HG03469 (cell line): ENCODE data around the gene SLC12A9.
"Not testable (repeated sequence)": the region's sequence is repeated elsewhere in the genome, so short reads cannot be mapped to it uniquely, and the experiment has no call there.

ENCODE experiments used
- ATAC-seq: cut with Tn5 transposase; IDR thresholded peaks from one replicate; pipeline ENCODE4 v1.9.1; 2021; ENCODE audit warnings: mild to moderate bottlenecking, moderate library complexity, moderate number of reproducible peaks; ENCODE audit not compliant: unreplicated experiment

Gene SLC12A9

DNA sequence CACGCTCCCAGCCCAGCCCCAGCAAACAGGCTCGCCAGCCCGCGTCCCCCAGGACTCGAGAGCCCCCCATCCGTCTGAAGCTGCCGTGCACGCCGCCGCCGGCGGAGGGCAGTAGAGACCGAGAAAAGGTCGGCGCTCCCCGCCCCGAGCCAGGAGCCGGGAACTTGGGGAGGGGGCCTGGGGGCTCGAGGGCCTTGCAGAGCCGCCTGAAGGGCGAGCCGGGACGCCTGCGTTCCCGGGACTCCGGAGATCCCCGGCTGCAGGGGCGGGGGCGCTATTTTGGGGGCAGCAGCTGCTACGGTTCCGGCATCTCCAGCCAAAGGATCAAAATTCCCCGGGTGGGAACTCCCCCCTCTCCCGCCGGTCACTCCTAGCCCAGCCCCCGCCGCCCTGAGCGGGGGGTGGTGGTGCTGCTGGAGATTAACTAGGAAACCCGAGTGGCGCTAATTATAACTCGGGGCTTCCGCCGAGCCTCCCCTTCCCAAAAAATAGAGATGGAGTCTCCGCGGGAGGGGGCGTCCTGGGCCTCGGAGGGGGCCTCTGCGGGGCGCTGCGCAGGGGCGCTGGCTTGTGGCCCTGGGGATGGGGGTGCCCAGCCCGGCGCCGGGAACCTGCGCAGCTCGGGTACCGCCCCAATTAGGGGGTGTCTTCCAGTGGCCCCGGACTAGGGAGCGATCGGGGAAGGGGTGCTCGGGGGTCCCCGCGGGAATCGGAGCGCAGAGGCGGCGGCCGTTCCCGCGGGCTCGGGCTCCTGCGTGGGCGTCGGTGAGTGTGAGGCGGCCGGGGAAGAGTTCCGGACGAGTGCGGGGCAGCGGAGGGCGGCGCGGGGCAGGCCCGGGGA lies 42.6 kb downstream of the SLC12A9 start:
- ATAC-seq = no peak

DNA sequence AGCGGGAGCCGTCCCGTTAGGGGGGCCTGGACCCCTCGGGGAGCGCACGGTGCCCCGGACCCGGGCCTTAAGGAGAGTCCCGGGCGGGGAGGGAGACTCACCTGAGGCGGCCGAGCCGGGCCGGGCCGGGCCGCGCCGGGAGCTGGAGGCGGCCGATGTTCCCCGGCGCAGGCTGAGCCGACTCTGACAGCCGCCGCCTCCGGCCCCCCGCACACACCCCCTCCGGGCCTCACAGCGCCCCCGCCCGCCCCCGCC lies 43.1 kb downstream of the SLC12A9 start, which contains the start of gene ACHE:
Gene ACHE, minus strand, starts transcription at position 188 of the 255 bp plus-strand sequence. CDS start 1,656 bp downstream, outside the sequence.
- no peak for ATAC-seq

DNA sequence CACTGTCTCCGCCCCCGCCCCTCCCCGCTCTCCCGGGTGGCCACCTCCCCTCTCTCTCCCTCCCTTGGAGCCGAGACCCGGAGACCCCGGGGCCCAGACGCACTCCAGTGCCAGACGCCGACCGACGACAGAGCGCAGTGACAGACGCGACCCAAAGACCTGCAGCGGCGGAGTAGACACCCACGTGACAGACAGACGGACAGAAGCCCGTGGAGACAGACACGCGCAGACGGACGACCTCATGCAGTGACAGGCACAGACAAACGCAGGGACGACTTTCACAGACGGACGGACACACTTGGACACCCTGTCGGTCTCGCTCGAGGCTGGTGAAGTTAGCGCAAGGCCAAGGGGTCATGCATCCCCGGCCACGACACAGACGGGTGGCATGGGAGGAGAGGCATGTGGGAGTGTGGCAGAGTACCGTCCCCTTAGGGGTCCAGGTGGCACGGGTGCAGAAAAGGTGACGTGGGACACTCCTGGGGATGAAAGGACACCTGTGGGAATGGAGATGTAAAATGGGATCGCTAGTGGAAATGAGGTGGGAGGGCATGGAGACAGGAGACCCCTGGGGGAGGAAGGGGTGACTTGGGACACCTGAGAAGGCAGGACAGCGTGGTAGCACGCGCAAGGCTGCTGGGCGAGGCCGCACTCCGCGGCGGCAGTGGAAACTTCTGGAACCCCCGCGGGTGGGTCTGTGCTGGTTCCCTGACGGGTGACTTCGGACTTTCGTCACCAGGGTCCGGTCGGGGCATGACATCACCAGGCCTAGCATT lies 43.6 kb downstream of the SLC12A9 start:
- ATAC-seq = no peak

DNA sequence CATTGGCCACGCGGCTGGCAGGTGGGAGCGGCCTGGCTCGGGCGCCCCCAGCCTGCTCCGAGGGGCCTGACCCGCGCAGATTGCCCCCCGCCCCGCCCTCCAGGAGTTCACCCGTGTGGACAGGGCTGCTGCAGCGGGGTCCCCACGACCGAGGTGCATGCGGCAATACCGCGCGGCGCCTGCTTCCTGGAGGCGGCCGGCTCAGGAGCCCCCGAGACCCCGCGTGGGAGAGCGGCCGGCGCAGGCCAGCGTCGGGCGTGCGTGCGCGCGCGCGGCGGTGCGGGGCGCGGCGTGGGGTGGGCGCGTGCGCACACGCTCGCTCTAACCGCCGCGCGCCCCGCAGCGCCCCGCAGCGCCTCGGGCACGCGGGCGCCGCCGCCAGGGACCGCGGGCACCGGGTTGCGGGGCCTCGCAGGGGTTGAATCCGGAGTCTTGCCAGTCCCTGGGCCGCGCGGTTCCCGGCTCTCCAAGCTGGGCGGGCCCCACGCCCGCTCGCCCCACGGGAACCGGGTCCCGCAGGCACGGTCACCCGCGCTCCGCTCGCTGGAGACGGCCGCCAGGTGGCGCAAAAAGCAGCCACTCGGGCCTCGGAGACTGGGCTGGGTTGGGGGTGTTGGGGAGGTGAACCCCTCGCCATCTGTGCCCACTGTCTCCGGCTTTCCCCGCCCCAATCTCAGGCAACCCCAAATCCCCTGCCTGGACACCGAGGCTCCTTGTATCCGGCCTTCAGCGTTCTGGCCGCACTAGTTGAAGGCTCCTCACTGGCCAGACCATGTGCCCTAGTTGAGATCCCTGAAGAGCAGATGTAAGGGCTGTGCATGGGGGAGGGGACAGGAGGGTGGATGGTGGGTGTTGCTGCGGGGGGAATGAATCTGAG lies 44.5 kb downstream of the SLC12A9 start:
- ATAC-seq = no peak

DNA sequence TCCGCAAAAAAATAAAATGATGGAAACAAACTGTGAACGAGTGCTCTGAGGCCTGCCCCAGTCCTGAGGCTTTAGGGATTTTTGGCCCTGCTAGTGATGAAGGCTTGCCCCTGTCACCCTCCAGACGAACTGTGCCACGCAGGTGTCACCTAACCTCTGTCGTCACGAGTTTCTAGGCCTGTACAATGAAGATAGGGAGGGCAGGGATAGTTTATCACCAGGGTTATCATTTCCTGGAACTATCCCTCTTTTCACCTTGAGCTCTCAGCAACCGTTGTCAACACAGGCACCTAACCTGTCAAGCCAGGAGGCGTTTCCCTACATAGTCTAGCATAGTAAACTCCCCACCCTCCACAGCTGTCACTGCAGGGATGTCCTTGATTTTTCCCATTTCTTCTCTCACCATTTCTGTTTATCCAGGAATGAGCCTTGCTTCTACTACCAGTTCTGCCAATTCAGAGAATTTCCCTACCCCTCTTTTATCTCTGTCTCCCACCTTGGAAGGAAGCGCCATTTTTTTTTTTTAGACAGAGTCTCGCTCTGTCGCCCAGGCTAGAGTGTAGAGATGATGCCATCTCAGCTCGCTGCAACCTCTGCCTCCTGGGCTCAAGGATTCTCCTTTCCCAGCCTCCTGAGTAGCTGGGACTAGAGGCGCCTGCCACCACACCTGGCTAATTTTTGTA lies 45.4 kb downstream of the SLC12A9 start:
- no peak for ATAC-seq

DNA sequence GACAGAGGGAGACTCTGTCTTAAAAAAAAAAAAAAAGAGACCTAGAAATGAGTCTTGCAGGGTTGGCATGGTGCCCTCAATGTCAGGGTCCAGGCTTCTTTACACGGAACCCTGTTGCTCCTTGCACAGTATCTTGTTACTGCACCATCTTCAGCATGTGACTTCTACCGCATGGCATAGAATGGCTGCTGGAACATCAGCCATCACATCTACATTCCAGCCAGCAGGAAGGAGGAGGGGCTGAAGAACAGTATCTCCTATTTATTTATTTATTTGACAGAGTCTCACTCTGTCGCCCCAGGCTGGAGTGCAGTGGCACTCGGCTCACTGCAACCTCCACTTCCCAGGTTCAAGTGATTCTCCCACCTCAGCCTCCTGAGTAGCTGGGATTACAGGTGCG lies 46.9 kb downstream of the SLC12A9 start:
- ATAC-seq = no peak

DNA sequence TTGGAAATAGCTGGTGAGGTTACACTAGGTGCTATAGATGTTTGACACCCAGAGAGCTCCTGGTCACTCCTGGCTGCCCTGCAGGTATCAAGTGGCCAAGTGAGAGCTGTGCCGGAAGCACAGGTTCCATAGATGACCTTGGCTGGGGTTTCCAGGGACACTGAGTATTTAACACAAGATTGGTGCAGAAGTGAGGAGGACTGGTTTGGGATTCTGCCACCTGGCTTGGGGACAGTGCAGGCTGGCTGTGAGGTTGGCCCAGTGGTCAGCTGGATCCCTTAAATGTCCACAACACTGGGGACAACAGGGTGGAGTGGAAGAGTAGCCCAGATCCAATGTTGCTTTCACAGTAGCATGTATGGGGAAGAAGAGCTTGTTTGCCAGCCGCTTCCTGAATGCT lies 48.5 kb downstream of the SLC12A9 start:
- no peak for ATAC-seq

DNA sequence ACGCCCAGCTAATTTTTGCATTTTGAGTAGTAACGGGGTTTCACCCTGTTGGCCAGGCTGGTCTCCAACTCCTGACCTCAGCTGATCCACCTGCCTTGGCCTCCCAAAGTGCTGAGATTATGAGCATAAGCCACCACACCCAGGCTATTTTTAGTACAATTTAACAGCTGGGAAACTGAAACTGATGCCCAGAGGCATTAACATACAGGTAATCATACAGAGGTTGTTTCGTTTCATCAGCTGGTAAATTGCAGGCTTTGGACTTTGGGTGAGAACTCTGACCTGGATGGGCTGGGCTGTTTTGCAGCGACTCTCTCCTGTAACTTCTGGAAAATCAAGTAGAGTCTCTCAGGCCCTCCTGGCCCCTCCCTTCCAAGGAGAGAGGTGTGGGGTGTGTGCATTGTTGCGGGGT lies 49.4 kb downstream of the SLC12A9 start:
- ATAC-seq = no peak

DNA sequence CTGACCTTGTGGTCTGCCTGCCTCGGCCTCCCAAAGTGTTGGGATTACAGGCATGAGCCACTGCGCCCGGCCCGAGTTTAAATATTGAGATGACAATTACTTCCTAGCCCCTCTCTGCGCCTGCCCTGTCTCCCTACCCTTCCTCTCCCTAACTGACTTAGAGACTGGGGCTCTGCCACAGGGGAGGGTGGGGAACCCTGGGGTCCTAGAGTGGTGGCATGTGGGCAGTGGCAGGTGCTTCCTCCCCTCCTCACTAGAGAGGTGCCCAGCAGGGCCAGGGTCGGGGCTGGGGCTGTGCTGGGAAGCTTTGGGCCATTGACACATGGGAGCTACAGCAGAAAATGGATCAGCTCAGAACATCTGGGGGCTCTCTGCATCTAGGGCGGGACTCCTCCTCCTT lies 50.1 kb downstream of the SLC12A9 start:
- ATAC-seq = no peak

DNA sequence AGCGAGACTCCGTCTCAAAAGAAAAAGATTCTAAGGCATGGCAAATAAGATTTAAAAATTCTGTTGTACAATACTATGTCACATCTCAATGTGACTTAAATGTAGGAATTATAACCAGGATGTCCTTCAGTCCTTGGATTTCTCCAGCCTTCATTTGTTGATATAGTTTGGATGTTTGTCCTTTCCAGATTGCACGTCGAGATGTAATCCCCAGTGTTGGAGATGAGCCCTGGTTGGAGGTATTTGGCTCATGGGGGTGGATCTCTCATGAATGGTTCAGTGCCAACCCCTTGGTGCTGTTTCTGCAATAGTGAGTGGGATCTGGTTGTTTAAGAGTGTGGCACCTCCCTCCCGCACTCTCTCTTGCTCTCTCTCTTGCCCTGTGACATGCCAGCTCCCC lies 56.0 kb downstream of the SLC12A9 start:
- no peak for ATAC-seq

DNA sequence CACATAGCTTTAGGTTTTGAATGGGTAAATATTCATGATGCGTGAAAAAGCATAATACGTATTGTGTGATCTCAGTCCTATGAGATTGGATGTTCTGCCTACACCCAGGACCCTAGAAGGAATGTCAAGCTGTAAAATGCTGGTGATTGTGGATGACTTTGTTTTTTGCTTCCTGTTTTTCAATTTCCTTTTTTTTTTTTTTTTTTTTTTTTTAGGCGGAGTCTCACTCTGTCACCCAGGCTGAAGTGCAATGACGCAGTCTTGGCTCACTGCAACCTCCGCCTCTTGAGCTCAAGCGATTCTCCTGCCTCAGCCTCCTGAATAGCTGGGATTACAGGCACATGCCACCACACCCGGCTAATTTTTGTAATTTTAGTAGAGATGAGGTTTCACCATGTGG lies 57.9 kb downstream of the SLC12A9 start:
- not testable (repeated sequence) for ATAC-seq

DNA sequence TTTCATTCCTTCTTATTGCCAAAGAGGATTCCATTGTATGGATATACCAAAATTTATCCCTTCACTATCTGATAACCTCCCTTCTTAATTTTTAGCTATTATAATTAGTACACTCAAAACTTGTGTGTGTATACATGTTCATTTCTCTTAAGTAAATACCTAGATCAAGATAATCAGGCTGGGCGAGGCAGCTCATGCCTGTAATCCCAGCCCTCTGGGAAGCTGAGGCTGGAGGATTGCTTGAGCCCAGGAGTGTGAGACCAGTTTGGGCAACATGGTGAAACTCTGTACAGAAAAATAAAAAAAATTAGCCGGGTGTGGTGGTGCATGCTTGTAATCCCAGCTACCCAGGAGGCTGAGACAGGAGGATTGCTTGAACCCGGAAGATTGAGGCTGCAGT lies 59.0 kb downstream of the SLC12A9 start:
- ATAC-seq = no peak

DNA sequence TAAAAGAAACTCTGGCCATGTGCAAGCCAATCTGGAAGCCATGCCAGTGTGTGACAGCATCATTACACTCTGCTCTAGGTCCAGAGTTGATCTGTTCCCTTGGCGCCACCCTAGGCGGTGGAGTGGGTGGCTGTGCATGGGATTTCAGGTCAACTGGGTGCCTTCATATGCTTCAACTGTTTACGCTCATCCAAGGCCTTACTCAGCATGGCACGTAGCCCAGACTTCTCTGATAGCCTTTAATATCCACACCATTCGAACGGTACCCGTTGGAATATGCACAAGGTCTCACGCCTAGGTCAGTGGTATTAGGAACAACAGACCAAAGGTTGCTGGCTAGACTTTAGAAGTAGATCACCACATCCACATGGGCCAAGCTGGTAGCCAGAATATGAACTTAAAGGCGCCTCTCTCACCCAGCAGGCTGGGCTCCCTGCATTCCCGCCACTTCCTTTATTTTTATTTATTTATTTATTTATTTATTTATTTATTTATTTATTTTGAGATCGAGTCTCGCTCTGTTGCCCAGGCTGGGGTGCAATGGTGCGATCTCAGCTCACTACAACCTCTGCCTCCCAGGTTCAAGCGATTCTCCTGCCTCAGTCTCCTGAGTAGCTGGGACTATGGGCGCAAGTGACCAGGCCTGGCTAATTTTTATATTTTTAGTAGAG lies 61.8 kb downstream of the SLC12A9 start:
- no peak for ATAC-seq

DNA sequence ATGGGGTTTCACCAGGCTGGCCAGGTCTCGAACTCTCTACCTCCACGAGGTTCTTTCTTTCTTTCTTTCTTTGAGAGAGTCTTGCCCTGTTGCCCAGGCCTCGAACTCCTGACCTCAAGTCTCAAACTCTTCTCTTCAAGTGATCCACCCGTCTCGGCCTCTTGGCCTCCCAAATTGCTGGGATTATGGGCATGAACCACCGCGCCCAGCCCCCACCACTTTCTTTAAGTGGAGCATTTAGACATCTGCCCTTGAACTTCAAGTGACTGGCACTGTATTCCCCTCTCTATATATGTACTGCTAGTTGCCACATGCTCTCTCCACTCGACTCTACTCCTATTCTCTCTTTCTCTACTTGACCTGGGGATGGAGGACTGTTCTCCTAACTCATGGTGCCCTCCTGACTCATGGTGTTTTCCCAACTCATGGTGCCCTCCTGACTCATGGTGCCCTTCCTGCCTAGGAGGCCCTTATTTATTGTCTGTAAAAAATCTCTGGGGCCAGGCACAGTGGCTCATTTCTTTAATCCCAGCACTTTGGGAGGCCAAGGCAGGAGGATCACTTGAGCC lies 62.5 kb downstream of the SLC12A9 start:
- ATAC-seq = no peak
